NCI-H748 treated with DMSO at 0.1 percent for 48 hours (cell line): ENCODE data around the gene HES5.
"Not testable (repeated sequence)": the region's sequence is repeated elsewhere in the genome, so short reads cannot be mapped to it uniquely, and the experiment has no call there.

Experiments
- DNase-seq: peaks from one replicate; lab custom pipeline; 2025; lab: John Stamatoyannopoulos, UW

Gene HES5, protein sequence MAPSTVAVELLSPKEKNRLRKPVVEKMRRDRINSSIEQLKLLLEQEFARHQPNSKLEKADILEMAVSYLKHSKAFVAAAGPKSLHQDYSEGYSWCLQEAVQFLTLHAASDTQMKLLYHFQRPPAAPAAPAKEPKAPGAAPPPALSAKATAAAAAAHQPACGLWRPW

DNA sequence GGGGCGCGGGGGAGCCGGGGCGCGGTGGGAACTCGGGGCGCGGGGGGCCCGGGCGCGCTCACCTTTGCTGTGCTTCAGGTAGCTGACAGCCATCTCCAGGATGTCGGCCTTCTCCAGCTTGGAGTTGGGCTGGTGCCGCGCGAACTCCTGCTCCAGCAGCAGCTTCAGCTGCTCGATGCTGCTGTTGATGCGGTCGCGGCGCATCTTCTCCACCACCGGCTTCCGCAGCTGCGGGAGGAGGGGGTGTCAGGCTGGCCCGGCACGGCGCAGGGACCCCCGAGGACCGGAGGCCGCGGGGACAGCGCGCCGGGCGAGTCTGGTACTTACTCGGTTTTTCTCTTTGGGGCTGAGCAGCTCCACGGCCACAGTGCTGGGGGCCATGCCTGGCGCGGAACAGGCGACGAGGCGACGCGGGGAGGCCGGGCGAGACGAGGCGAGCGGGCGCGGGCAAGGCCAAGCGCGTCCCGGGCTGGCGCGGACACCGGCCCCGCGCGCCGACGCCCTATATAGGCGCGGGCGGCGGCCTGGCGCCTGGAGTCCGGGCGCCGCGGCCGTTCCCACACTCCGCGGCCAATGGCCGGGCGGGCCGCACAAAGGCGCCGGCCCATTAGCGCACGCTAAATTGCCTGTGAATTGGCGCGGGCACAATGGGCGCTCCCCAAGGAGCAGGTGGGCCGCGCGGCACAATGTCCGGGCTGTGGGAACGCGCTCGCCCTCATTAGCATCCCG, at the start of gene HES5:
HES5 (minus strand) TSS at position 480 of the 729 bp plus-strand sequence; CDS start at position 381, 99 bp downstream.
- peak; percentile 17 for DNase-seq

DNA sequence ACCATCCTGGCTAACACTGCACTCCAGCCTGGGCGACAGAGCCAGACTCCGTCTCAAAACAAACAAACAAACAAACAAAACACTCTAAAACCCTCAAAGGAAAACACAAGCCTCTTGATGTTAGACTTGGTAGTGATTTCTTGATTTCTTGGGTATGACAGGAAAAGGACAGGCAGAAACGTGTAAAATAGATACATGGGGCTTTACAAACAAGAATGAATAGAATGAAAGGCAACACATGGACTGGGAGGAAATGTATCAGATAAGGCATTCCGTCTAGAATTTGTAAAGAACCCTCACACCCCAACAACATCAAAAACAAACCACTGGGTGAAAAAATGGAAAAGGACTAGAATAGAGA, 48.7 kb upstream of the HES5 start:
- DNase-seq = no peak

DNA sequence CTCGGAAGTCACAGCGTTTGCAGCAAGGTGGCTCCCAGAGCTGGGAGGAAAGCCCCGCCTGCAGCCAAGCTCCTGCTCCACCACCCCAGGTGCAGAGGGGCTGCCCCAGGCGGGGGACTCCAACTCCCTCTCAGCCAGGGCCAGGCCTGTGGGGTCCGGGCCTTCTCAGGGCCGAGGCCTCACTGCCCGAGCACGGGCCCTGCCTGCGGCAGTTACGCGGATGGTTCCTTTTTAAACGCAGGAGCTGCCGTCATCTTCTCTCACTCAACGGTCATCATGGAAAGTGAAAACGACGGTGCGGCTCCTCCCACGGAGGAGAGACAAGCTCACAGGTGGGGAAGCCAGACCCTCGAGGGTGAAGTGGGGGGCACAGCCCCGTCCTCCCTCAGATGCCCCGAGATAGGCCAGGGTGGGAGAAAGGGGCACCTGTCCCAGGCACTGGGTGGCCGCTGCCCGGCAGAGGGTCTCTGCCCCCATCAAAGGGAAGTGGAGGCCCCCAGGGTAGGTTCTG, 47.6 kb upstream of the HES5 start:
- not testable (repeated sequence) for DNase-seq

- DNase-seq = no peak
Measured at GRCh38 chr1:2575801-2576663, 46.0 kb upstream of the HES5 start.

DNA sequence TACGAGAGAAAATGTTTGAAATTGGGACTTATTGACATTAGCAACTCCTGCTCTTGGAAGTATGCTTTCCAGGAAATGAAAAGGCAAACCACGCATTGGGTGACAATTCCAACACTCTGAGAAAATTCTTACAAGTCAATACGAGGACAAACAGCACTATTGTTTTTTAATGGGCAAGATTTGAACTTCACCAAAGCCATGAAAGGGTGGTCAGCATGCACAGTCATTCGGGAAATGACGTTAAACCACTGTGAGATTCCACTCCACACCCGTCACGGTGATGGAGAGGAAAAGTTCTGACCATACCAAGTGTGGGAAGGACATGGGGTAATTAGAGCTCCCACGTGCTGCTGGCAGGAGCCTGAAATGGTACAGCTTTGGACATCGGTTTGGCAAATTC, 44.3 kb upstream of the HES5 start:
- DNase-seq = no peak

DNA sequence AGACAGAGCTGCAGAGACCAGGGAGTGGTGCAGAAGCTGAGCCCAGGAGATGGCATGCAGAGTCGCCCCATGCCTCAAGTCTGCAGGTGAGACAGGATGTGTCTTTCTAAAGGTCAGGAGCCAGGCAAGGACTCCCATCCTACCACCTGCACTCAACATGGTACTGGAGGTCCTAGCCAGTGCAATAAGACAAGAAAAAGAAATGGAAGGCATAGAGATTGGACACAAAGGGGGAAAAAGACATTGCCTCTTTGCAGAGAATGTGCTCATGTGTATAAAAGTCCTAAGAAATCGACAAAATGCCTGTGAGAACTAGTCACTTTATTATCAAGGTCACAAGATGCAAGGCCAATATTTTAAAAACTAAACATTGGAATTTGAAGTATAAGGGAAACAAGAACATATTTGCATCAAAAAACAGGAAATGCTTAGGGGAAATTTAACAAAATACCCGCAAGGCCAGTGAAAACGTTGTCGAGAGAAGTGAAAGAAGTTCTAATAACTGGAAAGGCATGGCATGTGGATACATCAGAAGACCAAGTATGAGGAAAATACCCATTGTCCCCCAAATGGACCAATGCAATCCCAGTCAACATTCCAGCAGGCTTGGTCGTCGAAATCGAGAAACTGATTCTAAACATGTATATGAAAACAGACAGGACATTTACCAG, 43.3 kb upstream of the HES5 start:
- no peak for DNase-seq

DNA sequence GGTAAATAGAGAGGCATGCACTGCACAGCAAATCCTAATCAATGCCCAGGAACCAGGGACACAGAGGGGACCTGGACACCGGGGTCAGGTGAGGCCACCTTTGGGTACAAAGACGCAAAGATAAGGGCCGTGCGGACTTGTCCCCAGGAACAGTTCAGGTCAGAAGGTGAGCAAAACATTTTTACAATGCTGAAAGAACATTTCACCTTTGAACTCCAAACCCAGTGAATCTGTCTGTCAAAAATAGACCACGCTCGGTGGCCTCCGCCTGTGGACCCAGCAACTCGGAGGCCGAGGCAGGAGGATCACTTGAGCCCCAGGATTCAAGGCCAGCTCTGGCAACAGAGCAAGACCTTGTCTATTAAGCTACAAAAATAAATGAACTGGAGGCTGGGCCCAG, 41.3 kb upstream of the HES5 start:
- no peak for DNase-seq

- no peak for DNase-seq
Measured at GRCh38 chr1:2570332-2570731, 40.3 kb upstream of the HES5 start.

DNA sequence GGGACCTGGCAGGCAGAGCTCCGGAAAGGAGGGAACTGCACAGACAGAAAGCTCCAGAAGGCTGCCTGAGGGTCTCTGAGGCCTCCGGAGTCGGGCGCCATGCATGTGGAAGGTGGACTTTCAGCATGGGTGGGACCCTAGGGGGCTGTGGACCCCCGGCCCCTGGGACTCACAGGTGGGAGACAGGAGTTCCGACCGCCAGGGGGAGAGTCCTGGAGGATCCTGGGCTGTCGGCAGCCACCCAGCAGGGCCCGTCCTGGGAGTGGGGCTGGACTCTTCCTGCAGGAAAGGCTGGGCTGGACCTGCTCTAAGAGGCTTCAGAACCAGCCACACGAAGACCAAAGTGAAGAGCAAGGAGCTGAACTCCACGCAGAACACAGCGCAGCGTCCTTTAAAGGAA, 39.6 kb upstream of the HES5 start:
- not testable (repeated sequence) for DNase-seq

DNA sequence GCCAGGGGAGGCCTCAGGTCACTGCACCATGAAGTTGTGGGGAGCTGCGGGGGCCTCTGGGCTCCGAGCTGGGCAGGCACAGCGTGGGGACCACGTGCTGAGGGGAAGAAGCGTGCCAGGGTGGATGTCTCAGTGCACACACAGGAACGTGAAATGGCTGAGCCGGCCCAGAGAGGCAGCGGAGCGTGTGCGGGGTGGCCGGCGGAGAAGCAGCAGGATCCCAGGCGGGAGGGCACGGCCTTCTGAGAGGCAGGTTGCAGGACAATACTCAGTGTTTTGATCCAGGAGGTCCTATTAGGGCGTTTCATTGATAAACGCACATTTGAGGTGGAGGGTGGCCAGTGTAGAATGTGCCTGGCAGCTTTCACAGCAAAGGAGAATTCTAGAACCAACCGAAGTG, 39.0 kb upstream of the HES5 start:
- no peak for DNase-seq

GRCh38 chr1:2568187-2568816, 38.2 kb upstream of the HES5 start:
- DNase-seq = not testable (repeated sequence)

DNA sequence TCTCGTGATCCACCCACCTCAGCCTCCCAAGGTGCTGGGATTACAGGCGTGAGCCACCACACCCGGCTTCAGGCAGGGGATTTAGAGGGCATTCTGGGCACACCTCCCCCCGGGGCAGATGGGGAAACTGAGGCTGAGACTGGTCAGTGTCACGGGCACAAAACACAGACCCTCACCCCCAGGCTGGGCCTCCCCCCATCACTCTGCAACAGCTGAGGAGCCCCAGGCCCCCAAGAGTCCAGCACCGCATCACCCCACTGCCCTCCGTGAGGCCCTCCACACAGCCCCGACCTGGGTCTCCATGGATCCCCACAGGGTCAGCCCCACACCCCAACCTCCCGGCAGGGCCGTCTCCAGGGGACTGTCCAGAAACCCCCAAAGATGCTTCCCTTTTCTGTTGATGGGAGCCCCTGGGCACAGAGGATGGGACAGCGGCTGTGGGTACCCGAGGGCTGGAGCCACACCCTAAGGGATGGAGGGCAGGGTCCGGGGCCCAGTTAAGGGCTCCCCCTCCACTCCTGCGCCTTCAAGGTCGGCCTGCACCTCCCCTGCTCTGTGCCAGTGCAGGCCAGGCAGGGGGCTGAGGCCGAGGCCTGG, 37.1 kb upstream of the HES5 start:
- no peak for DNase-seq

DNA sequence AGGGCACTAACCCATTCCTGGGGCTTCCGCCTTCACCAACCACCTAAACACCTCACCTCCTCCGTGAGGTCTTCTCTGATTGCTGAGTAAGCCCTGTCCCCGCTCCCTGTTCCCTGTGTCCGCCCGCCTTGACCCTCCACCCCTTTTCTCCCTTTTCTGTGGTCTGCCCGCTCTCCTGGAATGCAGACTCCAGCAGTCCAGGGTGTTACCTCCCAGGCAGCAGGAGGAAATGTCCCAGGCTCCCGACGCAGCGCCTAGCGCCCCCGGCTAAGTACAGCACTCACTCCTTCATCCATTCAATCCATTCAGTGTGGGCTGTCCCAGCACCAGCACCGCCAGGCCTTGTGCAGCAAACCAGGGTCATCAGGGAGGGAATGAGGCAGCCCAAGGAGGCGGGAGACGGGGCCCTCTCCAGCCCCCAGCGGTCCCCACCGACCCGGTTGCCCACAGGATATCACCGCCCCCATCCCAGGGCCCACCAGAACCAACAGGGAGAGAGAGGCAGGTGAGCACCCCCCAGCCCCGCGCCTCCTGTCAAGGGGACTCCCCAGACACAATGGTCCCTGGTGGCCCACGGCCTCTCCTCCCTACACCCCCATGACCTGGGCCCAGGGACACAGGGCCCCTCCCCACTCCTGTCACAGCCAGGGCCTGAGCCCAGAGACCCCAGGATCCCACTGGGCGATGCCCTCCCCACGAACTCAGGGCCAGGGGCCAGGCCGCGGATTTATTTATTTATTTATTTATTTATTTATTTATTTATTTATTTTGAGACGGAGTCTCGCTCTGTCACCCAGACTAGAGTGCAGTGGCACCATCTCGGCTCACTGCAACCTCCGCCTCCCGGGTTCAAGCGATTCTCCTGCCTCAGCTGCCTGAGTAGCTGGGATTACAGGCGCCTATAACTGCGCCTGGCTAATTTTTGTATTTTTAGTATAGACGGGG, 36.3 kb upstream of the HES5 start:
- DNase-seq = no peak

- DNase-seq = no peak
Measured at GRCh38 chr1:2564815-2565374, 34.8 kb upstream of the HES5 start.

DNA sequence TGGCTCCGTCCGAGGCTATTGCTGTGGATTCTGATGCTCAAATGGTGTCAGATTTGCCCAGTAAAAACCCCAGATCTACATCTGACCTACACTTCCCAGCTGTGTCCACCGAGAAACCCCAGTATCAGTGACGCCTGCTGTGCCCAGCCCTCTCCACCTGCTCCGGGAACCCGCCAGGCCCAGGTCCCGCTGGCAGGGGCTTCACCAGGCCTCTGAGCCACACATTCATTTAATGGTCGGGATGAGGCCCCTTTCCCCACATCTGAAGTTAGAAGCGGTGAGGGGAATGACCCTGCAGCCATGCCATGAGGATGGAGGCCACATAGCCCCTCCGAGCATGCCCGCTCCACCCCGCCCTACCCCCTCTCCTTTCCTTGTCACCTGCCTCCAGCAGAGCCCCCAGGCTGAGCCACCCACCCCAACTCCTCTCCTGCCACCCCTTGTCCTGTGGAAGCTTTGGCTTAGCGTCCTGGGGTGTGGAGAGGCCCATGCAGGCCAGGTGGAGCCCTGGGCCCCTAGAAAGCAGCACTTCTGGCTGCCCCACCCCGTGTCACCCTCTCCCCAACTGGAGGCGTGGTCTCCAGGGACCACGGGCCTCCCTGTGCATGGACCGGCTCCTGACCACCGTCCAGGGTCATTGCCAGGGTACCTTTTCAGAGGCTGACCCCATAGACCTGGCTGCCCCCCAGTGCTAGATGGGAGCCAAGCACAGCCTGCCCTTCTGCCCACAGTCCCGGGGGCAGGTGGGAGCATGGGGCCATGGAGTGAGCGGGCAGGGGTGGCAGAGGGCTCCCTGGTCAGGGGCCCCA, 34.1 kb upstream of the HES5 start:
- no peak for DNase-seq

- DNase-seq = no peak
Measured at GRCh38 chr1:2563205-2563604, 33.1 kb upstream of the HES5 start.

DNA sequence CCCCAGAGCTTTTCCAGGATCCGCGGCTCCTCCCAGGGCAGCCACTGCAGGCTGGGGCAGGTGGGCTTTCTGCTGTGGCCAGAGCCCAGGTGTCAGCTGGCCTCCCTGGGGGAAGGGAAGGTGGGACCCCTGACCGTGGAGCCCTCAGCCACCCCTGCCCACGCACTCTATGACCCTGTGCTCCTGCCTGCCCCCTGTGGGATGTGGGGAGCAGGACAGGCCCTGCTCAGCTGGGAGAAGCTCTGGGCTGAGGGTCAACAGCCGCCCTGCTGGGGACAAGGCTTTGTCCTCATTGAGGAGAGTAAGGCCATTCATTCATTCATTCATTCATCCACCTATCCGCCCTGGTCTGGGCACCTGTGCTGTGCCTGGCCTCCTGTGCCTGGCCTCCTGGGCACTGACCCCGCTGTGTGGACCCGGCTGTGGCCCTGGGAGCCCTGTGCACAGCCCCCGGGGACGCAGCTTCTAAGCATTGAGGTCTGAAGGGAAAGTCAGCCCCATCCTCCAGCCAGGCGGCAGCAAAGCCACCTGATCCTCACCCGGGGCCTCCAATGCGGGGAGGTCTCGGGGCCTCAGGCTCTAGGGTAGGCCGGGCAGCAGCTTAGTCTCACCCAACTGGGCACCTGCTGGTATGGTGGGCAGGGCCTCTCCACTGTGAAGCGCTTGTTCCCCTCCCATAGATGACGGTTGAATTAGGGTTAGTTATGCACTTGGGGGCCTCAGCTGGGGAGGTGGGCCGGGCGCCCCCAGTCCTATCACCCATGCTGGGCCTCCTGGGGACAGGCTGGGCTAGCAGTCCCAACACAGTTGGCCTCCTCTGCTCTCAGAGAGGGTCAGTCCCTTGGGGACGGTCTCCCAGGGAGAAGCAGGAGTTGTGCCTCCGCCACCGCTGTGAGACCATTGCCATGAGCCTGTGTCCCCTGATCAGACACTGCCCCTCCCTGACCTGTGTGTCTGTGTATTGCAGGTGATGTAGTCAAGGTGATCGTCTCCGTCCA, 32.1 kb upstream of the HES5 start:
- DNase-seq = no peak

GRCh38 chr1:2561446-2561845, 31.4 kb upstream of the HES5 start:
- no peak for DNase-seq
